Gastrocnemius medialis (tissue), 4 donors: Measurements from ENCODE around the gene SNX30.

Source experiments
- CTCF ChIP-seq, 5 experiments: fragments of 450-650 bp in 3 of 5; fragments of 200-600 bp in 2 of 5; sonication (generic) in 2 of 5; IDR thresholded peaks in 4 of 5; conservative IDR thresholded peaks in 1 of 5; 1 replicate in 4 of 5; 2 replicates in 1 of 5; pipeline ENCODE4 v1.5.1; 2016 to 2019; ENCODE audit warnings: antibody characterized with exemption in 5 of 5, mild to moderate bottlenecking in 3 of 5, moderate library complexity in 3 of 5
- POLR2A ChIP-seq, 2 donors: fragments of 450-650 bp; IDR thresholded peaks; one replicate each; pipeline ENCODE4 v1.6.1; 2017; ENCODE audit warnings: antibody characterized with exemption in 2 of 2, mild to moderate bottlenecking in 2 of 2, moderate library complexity in 2 of 2

- TF ChIP-seq CTCF (IDR thresholded peaks at IDR 0.05 in 4 of 5, conservative IDR thresholded peaks at IDR 0.05 in 1 of 5) (no peak), POLR2A (IDR thresholded peaks at IDR 0.05) (no peak)
These were observed 15.7 kb upstream of the SNX30 start for GRCh38 chr9:112734892-112735291.
